ENCODE data around the gene YPEL1. TPM values are rescaled to one million over a fixed set of nuclear protein-coding genes. Genes with fewer than 3 reads are reported as not detected.

The YPEL1 gene
- total RNA-seq (2014; rRNA removed), result 0.38 and 0.80 TPM in 2 replicates
- polyA plus RNA-seq (2012), result 0.62 TPM

- peak; percentile 95 for DNase-seq (ENCODE audit: low read depth)
Observed at GRCh38 chr22:21735200-21736083, at the start of gene YPEL1. TSS of gene YPEL1 (minus strand) at chr22:21735794. CDS start at chr22:21710744, 25,050 bp downstream.

- DNase-seq (ENCODE audit: low read depth), result no peak
Observed at GRCh38 chr22:21780259-21780658, 44.7 kb upstream of the YPEL1 start.

GRCh38 chr22:21779444-21779843 lies 43.9 kb upstream of the YPEL1 start:
- DNase-seq (ENCODE audit: low read depth), result peak; percentile 12

- DNase-seq (ENCODE audit: low read depth), result peak; percentile 71
Observed at GRCh38 chr22:21778705-21779363, 43.2 kb upstream of the YPEL1 start.

GRCh38 chr22:21771631-21771976 lies 36.0 kb upstream of the YPEL1 start:
- DNase-seq (ENCODE audit: low read depth), result no peak

GRCh38 chr22:21768435-21768834 lies 32.8 kb upstream of the YPEL1 start:
- DNase-seq (ENCODE audit: low read depth), result no peak

GRCh38 chr22:21766691-21767462 lies 31.3 kb upstream of the YPEL1 start:
- no peak for DNase-seq (ENCODE audit: low read depth)

GRCh38 chr22:21765909-21766529 lies 30.4 kb upstream of the YPEL1 start:
- DNase-seq (ENCODE audit: low read depth), result no peak

GRCh38 chr22:21764038-21764804 lies 28.6 kb upstream of the YPEL1 start:
- no peak for DNase-seq (ENCODE audit: low read depth)

GRCh38 chr22:21762712-21763581 lies 27.4 kb upstream of the YPEL1 start:
- DNase-seq (ENCODE audit: low read depth), result no peak

- no peak for DNase-seq (ENCODE audit: low read depth)
Observed at GRCh38 chr22:21761994-21762680, 26.5 kb upstream of the YPEL1 start.

GRCh38 chr22:21761086-21761485 lies 25.5 kb upstream of the YPEL1 start:
- DNase-seq (ENCODE audit: low read depth), result peak; percentile 45

GRCh38 chr22:21760640-21761039 lies 25.0 kb upstream of the YPEL1 start:
- peak; percentile 82 for DNase-seq (ENCODE audit: low read depth)

GRCh38 chr22:21759646-21760376 lies 24.2 kb upstream of the YPEL1 start:
- no peak for DNase-seq (ENCODE audit: low read depth)

- DNase-seq (ENCODE audit: low read depth), result no peak
Observed at GRCh38 chr22:21759093-21759492, 23.5 kb upstream of the YPEL1 start.

- DNase-seq (ENCODE audit: low read depth), result no peak
Observed at GRCh38 chr22:21758091-21758864, 22.7 kb upstream of the YPEL1 start.

- DNase-seq (ENCODE audit: low read depth), result peak; percentile 91
Observed at GRCh38 chr22:21755851-21756284, 20.3 kb upstream of the YPEL1 start.

GRCh38 chr22:21754523-21754922 lies 18.9 kb upstream of the YPEL1 start:
- no peak for DNase-seq (ENCODE audit: low read depth)

All from LHCN-M2 (cell line).